Natural killer cell (primary cell): ENCODE results near the gene ENO1. TPM values are rescaled to one million over a fixed set of nuclear protein-coding genes. Genes with fewer than 3 reads are reported as not detected.

ENCODE experiments used
- ATAC-seq, 3 donors: fragments of 150-1000 bp in 2 of 3; fragments of 200-7000 bp in 1 of 3; cut with Tn5 transposase; 1 replicate in 1 of 3; 2 replicates in 2 of 3; pipeline ENCODE4 v1.10.0; 2021; ENCODE audit warnings: mild to moderate bottlenecking in 2 of 3, moderate library complexity in 2 of 3
- DNase-seq, 2 donors: peaks; one replicate each; pipeline versions ENCODE4 v3.0.0 to v3.0.0-alpha.2; 2013 to 2021; ENCODE audit warnings: mixed read lengths in 1 of 2
- H3K27ac ChIP-seq: one replicate; pipeline ENCODE4 v1.5.1; 2013; ENCODE audit warnings: mild to moderate bottlenecking, low read length
- H3K27me3 ChIP-seq: one replicate; pipeline ENCODE4 v1.6.1; 2013; ENCODE audit warnings: low read length; ENCODE audit not compliant: control insufficient read depth, insufficient read depth
- H3K36me3 ChIP-seq: one replicate; pipeline ENCODE4 v1.6.1; 2013; ENCODE audit warnings: low read length; ENCODE audit not compliant: control insufficient read depth, insufficient read depth
- H3K4me1 ChIP-seq: one replicate; pipeline ENCODE4 v1.6.1; 2013; ENCODE audit warnings: low read length; ENCODE audit not compliant: control insufficient read depth, insufficient read depth
- H3K4me3 ChIP-seq: one replicate; pipeline ENCODE4 v1.5.1; 2013; ENCODE audit warnings: low read length
- H3K9me3 ChIP-seq: one replicate; pipeline ENCODE4 v1.6.1; 2013; ENCODE audit warnings: low read length; ENCODE audit not compliant: control insufficient read depth, insufficient read depth
- H3K27ac Mint-ChIP-seq, 2 donors: one replicate each; pipeline ENCODE4 v1.8.0; 2022; ENCODE audit warnings: mild to moderate bottlenecking in 2 of 2, mixed read lengths in 2 of 2, moderate library complexity in 1 of 2
- H3K27me3 Mint-ChIP-seq, 2 donors: one replicate each; pipeline ENCODE4 v1.8.0; 2022; ENCODE audit warnings: low read depth in 2 of 2, mixed read lengths in 2 of 2
- H3K36me3 Mint-ChIP-seq: one replicate; pipeline ENCODE4 v1.8.0; 2022; ENCODE audit warnings: mixed read lengths
- H3K4me1 Mint-ChIP-seq, 2 donors: one replicate each; pipeline ENCODE4 v1.8.0; 2022; ENCODE audit warnings: mixed read lengths in 2 of 2
- H3K4me3 Mint-ChIP-seq: one replicate; pipeline ENCODE4 v1.8.0; 2022; ENCODE audit warnings: mild to moderate bottlenecking, moderate library complexity, mixed read lengths
- H3K9me3 Mint-ChIP-seq, 2 donors: one replicate each; pipeline ENCODE4 v1.8.0; 2022; ENCODE audit warnings: mixed read lengths in 2 of 2
- WGBS: methylation state at CpG from one replicate; pipeline ENCODE4 v1.1.7; 2013; ENCODE audit warnings: missing lambda C conversion rate; ENCODE audit not compliant: insufficient coverage; 5-methylcytosine and 5-hydroxymethylcytosine counted together
- intact Hi-C: fragments of 100-400 bp; cut with micrococcal nuclease; formaldehyde crosslinking; loops from one replicate; pipeline ENCODE4 v1.14.2; 2022
- total RNA-seq, 4 donors: library from RNA; stranded (reverse); fragments of 120-200 nt in 1 of 4; gene quantifications; one replicate each; pipeline versions ENCODE4 v1.2.3 to v1.2.4, GENCODE V29; 2013 to 2022
- TF ChIP-seq, protein P1 (sequence below): fragments of 200-600 bp; IDR thresholded peaks from one replicate; pipeline ENCODE4 v1.8.0; 2022; ENCODE audit warnings: antibody characterized with exemption

Gene ENO1
- total RNA-seq, 3 donors from 2014 or later (not counting 1 experiment from before 2014, with no cell fraction given) = 254 to 299 (median 266) TPM

DNA sequence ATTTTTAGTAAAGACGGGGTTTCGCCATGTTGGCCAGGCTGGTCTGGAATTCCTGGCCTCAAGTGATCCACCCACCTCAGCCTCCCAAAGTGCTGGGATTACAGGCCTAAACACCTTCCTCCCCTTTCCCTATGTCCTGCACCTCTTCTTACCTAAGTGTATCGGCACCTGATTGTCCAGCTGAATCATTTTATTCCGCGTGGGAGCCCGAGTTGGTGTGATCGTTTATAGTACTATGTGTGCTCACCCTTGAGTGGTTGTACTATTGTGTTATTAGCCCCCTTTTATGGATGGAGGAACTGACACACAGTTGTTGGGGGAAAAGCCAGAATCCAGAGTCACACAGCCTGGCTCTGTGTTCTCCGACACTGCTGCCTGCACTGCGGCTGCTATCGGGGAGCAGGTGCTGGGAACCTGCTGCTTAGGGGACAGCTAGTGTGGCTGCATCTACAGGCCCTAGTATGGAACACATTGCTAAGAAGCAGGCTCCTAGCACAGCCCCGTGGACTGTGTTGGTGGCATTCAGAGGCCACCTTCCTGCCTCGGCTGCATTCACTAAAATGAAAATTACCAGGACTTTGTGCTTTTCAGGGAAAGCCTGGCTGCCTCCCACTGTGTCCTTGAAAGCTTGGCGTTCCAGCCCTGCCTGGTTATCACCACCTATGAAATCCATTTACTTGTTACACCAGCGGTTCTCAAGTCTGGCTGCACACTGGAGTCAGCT lies 21.6 kb downstream of the ENO1 start:
- no peaks in the 10 kb centered on the region for H3K9me3 ChIP-seq
- peaks cover 32% of the 10 kb centered on the region for H3K36me3 ChIP-seq
- no peaks in the 10 kb centered on the region for H3K27me3 ChIP-seq
- no peak overlapping the region for H3K4me3 ChIP-seq
- no peak for DNase-seq
- no peaks in the 10 kb centered on the region for H3K9me3 Mint-ChIP-seq
- H3K27ac ChIP-seq = no peak overlapping the region
- TF ChIP-seq, protein P1, sequence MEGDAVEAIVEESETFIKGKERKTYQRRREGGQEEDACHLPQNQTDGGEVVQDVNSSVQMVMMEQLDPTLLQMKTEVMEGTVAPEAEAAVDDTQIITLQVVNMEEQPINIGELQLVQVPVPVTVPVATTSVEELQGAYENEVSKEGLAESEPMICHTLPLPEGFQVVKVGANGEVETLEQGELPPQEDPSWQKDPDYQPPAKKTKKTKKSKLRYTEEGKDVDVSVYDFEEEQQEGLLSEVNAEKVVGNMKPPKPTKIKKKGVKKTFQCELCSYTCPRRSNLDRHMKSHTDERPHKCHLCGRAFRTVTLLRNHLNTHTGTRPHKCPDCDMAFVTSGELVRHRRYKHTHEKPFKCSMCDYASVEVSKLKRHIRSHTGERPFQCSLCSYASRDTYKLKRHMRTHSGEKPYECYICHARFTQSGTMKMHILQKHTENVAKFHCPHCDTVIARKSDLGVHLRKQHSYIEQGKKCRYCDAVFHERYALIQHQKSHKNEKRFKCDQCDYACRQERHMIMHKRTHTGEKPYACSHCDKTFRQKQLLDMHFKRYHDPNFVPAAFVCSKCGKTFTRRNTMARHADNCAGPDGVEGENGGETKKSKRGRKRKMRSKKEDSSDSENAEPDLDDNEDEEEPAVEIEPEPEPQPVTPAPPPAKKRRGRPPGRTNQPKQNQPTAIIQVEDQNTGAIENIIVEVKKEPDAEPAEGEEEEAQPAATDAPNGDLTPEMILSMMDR = no peak
- intact Hi-C loops = loop anchor here (10.0 kb wide), 1 partner anchor 142 kb away; no protein-coding TSS in a partner anchor
- H3K4me1 Mint-ChIP-seq = peaks cover 13 to 27% of the 10 kb centered on the region in 2 donors
- 92% methylated on average over 14 of the region's 14 CpGs for WGBS
- no peak for ATAC-seq
- H3K27ac Mint-ChIP-seq = no peak overlapping the region
- H3K4me1 ChIP-seq = peaks cover 22% of the 10 kb centered on the region
- no peak overlapping the region for H3K4me3 Mint-ChIP-seq
- no peaks in the 10 kb centered on the region for H3K27me3 Mint-ChIP-seq
- no peaks in the 10 kb centered on the region for H3K36me3 Mint-ChIP-seq

DNA sequence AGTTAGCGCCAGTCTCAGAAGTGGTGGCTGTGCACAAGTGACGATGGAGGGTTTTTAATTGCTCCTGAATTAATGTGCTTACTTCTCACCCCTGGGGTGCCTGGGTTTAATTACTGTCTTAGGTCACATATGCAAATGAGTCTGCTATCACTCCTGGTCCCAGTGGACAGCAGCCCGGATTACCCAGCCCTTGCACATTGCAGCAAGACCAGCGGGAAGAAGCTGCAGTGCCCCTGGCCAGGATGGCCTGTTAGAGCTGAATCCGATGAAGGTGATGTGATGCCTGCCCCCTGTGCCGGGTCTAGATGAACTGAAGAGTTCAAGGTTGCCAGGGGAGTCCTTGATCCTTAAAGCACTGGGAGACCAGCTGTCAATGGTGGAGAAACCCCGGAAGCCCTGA lies 24.2 kb downstream of the ENO1 start:
- H3K9me3 Mint-ChIP-seq = no peaks in the 10 kb centered on the region
- H3K36me3 ChIP-seq = peaks cover 15% of the 10 kb centered on the region
- intact Hi-C loops = loop anchor here (10.0 kb wide), 1 partner anchor 139 kb away; no protein-coding TSS in a partner anchor
- peaks cover 10 to 16% of the 10 kb centered on the region in 2 donors for H3K4me1 Mint-ChIP-seq
- no peak overlapping the region for H3K27ac ChIP-seq
- peaks cover 19% of the 10 kb centered on the region for H3K4me1 ChIP-seq
- no peak overlapping the region for H3K27ac Mint-ChIP-seq
- H3K4me3 Mint-ChIP-seq = no peak overlapping the region
- no peak overlapping the region for H3K4me3 ChIP-seq
- TF ChIP-seq, protein P1 = no peak
- no peaks in the 10 kb centered on the region for H3K36me3 Mint-ChIP-seq
- no peaks in the 10 kb centered on the region for H3K27me3 Mint-ChIP-seq
- no peaks in the 10 kb centered on the region for H3K27me3 ChIP-seq
- DNase-seq (no peak), ATAC-seq (no peak)
- WGBS = 93% methylated on average over 7 of the region's 7 CpGs
- H3K9me3 ChIP-seq = no peaks in the 10 kb centered on the region

DNA sequence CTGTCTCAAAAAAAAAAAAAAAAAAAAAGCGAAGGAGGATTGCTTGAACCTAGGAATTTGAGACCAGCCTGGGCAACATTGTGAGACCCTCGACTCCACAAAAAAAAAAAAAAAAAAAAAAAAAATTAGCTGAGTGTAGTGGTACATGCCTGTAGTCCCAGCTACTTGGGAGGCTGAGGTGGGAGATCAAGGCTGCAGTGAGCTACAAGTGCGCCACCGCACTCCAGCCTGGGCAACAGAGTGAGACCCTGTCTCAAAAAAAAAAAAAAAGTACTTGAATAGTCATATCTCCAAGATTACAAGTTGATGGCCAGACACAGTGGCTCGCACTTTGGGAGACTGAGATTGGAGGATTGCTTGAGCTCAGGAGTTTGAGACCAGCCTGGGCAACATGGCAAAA lies 27.4 kb downstream of the ENO1 start:
- ATAC-seq = no peak
- Histone ChIP-seq H3K27me3 (no peaks in the 10 kb centered on the region), H3K4me1 (peaks cover 6% of the 10 kb centered on the region), H3K36me3 (no peaks in the 10 kb centered on the region), H3K27ac (no peak overlapping the region), H3K9me3 (no peaks in the 10 kb centered on the region), H3K4me3 (no peak overlapping the region)
- Mint-ChIP-seq H3K27ac (no peak overlapping the region), H3K4me3 (no peak overlapping the region), H3K36me3 (no peaks in the 10 kb centered on the region), H3K9me3 (no peaks in the 10 kb centered on the region), H3K4me1 (no peaks in the 10 kb centered on the region), H3K27me3 (no peaks in the 10 kb centered on the region)
- 95% methylated on average over 4 of the region's 5 CpGs for WGBS
- intact Hi-C loops = loop anchor here (10.0 kb wide), 1 partner anchor 136 kb away; no protein-coding TSS in a partner anchor
- TF ChIP-seq, protein P1 = no peak
- DNase-seq = no peak
